ENCODE measurements around the gene PDE7B.

GRCh38 chr6:135888818-135889217 lies 37.3 kb downstream of the PDE7B start:
- TF ChIP-seq PATZ1 (tag by site-specific recombination; IDR thresholded peaks at IDR 0.05) (no peak), CTCF (tag by site-specific recombination; IDR thresholded peaks at IDR 0.05) (no peak), ZNF561 (tag by site-specific recombination; IDR thresholded peaks at IDR 0.05; ENCODE audit: borderline replicate concordance) (no peak), ZNF211 (tag by site-specific recombination; IDR thresholded peaks at IDR 0.05; ENCODE audit: low read depth) (no peak), ZFP3 (tag by site-specific recombination; IDR thresholded peaks at IDR 0.05; ENCODE audit: low read depth) (no peak), ZNF530 (tag by site-specific recombination; IDR thresholded peaks at IDR 0.05; ENCODE audit: low read depth) (no peak), ZNF133 (tag by site-specific recombination; IDR thresholded peaks at IDR 0.05) (no peak), PBX3 (CRISPR knock-in tag; IDR thresholded peaks at IDR 0.05) (no peak), ZNF10 (tag by site-specific recombination; IDR thresholded peaks at IDR 0.05) (no peak), KLF10 (tag by site-specific recombination; IDR thresholded peaks at IDR 0.05) (no peak)
- TF ChIP-seq, protein P1, sequence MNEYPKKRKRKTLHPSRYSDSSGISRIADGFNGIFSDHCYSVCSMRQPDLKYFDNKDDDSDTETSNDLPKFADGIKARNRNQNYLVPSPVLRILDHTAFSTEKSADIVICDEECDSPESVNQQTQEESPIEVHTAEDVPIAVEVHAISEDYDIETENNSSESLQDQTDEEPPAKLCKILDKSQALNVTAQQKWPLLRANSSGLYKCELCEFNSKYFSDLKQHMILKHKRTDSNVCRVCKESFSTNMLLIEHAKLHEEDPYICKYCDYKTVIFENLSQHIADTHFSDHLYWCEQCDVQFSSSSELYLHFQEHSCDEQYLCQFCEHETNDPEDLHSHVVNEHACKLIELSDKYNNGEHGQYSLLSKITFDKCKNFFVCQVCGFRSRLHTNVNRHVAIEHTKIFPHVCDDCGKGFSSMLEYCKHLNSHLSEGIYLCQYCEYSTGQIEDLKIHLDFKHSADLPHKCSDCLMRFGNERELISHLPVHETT (tag by site-specific recombination; IDR thresholded peaks at IDR 0.05): no peak
- TF ChIP-seq, protein P2, sequence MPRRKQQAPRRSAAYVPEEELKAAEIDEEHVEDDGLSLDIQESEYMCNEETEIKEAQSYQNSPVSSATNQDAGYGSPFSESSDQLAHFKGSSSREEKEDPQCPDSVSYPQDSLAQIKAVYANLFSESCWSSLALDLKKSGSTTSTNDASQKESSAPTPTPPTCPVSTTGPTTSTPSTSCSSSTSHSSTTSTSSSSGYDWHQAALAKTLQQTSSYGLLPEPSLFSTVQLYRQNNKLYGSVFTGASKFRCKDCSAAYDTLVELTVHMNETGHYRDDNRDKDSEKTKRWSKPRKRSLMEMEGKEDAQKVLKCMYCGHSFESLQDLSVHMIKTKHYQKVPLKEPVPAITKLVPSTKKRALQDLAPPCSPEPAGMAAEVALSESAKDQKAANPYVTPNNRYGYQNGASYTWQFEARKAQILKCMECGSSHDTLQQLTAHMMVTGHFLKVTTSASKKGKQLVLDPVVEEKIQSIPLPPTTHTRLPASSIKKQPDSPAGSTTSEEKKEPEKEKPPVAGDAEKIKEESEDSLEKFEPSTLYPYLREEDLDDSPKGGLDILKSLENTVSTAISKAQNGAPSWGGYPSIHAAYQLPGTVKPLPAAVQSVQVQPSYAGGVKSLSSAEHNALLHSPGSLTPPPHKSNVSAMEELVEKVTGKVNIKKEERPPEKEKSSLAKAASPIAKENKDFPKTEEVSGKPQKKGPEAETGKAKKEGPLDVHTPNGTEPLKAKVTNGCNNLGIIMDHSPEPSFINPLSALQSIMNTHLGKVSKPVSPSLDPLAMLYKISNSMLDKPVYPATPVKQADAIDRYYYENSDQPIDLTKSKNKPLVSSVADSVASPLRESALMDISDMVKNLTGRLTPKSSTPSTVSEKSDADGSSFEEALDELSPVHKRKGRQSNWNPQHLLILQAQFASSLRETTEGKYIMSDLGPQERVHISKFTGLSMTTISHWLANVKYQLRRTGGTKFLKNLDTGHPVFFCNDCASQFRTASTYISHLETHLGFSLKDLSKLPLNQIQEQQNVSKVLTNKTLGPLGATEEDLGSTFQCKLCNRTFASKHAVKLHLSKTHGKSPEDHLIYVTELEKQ (tag by site-specific recombination; IDR thresholded peaks at IDR 0.05; ENCODE audit: borderline replicate concordance): no peak
- TF ChIP-seq, protein P3, sequence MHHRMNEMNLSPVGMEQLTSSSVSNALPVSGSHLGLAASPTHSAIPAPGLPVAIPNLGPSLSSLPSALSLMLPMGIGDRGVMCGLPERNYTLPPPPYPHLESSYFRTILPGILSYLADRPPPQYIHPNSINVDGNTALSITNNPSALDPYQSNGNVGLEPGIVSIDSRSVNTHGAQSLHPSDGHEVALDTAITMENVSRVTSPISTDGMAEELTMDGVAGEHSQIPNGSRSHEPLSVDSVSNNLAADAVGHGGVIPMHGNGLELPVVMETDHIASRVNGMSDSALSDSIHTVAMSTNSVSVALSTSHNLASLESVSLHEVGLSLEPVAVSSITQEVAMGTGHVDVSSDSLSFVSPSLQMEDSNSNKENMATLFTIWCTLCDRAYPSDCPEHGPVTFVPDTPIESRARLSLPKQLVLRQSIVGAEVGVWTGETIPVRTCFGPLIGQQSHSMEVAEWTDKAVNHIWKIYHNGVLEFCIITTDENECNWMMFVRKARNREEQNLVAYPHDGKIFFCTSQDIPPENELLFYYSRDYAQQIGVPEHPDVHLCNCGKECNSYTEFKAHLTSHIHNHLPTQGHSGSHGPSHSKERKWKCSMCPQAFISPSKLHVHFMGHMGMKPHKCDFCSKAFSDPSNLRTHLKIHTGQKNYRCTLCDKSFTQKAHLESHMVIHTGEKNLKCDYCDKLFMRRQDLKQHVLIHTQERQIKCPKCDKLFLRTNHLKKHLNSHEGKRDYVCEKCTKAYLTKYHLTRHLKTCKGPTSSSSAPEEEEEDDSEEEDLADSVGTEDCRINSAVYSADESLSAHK (tag by site-specific recombination; IDR thresholded peaks at IDR 0.05): no peak

All from HEK293 (cell line).